NT2/D1 (cell line): ENCODE measurements around the gene INA.

Experiments used
- DNase-seq: peaks from one replicate; pipeline ENCODE4 v3.0.0-alpha.2; 2011; ENCODE audit warnings: low read depth, low spot score
- H3K27me3 ChIP-seq: 2 replicates; pipeline ENCODE4 v1.6.0; 2011; ENCODE audit warnings: mild to moderate bottlenecking; ENCODE audit not compliant: insufficient read length, insufficient read depth
- H3K36me3 ChIP-seq: 2 replicates; pipeline ENCODE4 v1.6.1; 2011; ENCODE audit warnings: mild to moderate bottlenecking, low read length, mixed read lengths; ENCODE audit not compliant: insufficient read depth, insufficient read length
- H3K4me1 ChIP-seq: 2 replicates; pipeline ENCODE4 v1.5.1; 2011; ENCODE audit not compliant: insufficient read depth, insufficient read length
- H3K4me3 ChIP-seq: 2 replicates; pipeline ENCODE4 v1.5.1; 2011; ENCODE audit warnings: low read depth; ENCODE audit not compliant: insufficient read length
- H3K9ac ChIP-seq: 2 replicates; pipeline ENCODE4 v1.6.0; 2011; ENCODE audit warnings: low read depth; ENCODE audit not compliant: insufficient read length
- H3K9me3 ChIP-seq: 2 replicates; pipeline ENCODE4 v1.5.1; 2011; ENCODE audit warnings: mild to moderate bottlenecking, low read length; ENCODE audit not compliant: insufficient read depth
- SUZ12 ChIP-seq: IDR thresholded peaks from 2 replicates; pipeline ENCODE4 v1.6.1; 2011; ENCODE audit not compliant: insufficient read length, insufficient read depth; ENCODE audit errors: extremely low read depth
- YY1 ChIP-seq: IDR thresholded peaks from 2 replicates; pipeline ENCODE4 v1.6.1; 2011; ENCODE audit not compliant: insufficient read length, insufficient read depth
- ZNF274 ChIP-seq: IDR thresholded peaks from 2 replicates; pipeline ENCODE4 v1.6.1; 2011; ENCODE audit warnings: mild to moderate bottlenecking, low read depth, low read length

The INA gene

GRCh38 chr10:103277713-103278536 lies 987 bp downstream of the INA start:
- Histone ChIP-seq H3K36me3 (peaks cover 33% of the 10 kb centered on the region), H3K9ac (peak overlapping the region; percentile 88), H3K4me1 (peaks cover 6% of the 10 kb centered on the region), H3K4me3 (peak overlapping the region; percentile 77), H3K27me3 (peaks cover 41% of the 10 kb centered on the region), H3K9me3 (no peaks in the 10 kb centered on the region)
- DNase-seq, result no peak
- TF ChIP-seq YY1, result no peak
- TF ChIP-seq ZNF274, result no peak
- no peak for TF ChIP-seq SUZ12

- TF ChIP-seq YY1, result no peak
- TF ChIP-seq SUZ12, result no peak
- no peak for TF ChIP-seq ZNF274
- no peak for DNase-seq
- H3K4me3 ChIP-seq, result peak overlapping the region; percentile 77
- H3K36me3 ChIP-seq, result peaks cover 35% of the 10 kb centered on the region
- H3K9ac ChIP-seq, result no peak overlapping the region
- peaks cover 41% of the 10 kb centered on the region for H3K27me3 ChIP-seq
- peaks cover 6% of the 10 kb centered on the region for H3K4me1 ChIP-seq
- no peaks in the 10 kb centered on the region for H3K9me3 ChIP-seq
Observed at GRCh38 chr10:103278537-103278823, 1.5 kb downstream of the INA start.

GRCh38 chr10:103278862-103279298 lies 1.9 kb downstream of the INA start:
- Histone ChIP-seq H3K4me1 (peaks cover 6% of the 10 kb centered on the region), H3K9me3 (no peaks in the 10 kb centered on the region), H3K9ac (no peak overlapping the region), H3K27me3 (peaks cover 41% of the 10 kb centered on the region), H3K36me3 (peaks cover 36% of the 10 kb centered on the region), H3K4me3 (peak overlapping the region; percentile 77)
- peak; percentile 30 for DNase-seq
- TF ChIP-seq YY1 (no peak), ZNF274 (no peak), SUZ12 (no peak)

DNA sequence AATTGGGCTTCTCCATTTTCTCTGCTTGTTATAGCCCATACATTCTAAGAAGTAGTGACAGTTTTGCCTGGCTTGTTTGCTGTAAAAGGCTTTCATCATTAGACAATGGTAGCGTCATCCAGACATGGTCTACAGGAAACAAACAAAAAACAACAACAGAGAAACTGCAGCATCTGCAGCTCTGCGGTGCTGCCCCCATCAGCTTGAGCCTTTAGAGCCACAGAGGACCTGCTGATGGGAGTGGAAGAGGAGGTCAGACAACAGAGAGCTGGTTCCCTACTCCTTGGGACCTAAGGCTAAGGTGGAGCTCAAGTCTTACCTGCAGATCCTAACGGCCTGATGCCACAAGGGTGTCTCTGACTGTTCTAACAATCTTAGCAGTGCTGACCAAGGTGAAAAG lies 3.1 kb downstream of the INA start:
- H3K9ac ChIP-seq, result no peak overlapping the region
- H3K9me3 ChIP-seq, result no peaks in the 10 kb centered on the region
- TF ChIP-seq ZNF274, result no peak
- H3K4me1 ChIP-seq, result peaks cover 6% of the 10 kb centered on the region
- H3K36me3 ChIP-seq, result peaks cover 40% of the 10 kb centered on the region
- peaks cover 41% of the 10 kb centered on the region for H3K27me3 ChIP-seq
- DNase-seq, result no peak
- H3K4me3 ChIP-seq, result no peak overlapping the region

GRCh38 chr10:103280506-103280905 lies 3.6 kb downstream of the INA start:
- DNase-seq, result no peak
- H3K9ac ChIP-seq, result no peak overlapping the region
- peaks cover 36% of the 10 kb centered on the region for H3K27me3 ChIP-seq
- TF ChIP-seq SUZ12 (no peak), ZNF274 (no peak), YY1 (no peak)
- no peak overlapping the region for H3K4me3 ChIP-seq
- no peaks in the 10 kb centered on the region for H3K9me3 ChIP-seq
- H3K4me1 ChIP-seq, result peaks cover 6% of the 10 kb centered on the region
- peaks cover 40% of the 10 kb centered on the region for H3K36me3 ChIP-seq

- Histone ChIP-seq H3K9ac (no peak overlapping the region), H3K4me3 (no peak overlapping the region), H3K9me3 (no peaks in the 10 kb centered on the region)
Observed at GRCh38 chr10:103281753-103282152, 4.8 kb downstream of the INA start.

DNA sequence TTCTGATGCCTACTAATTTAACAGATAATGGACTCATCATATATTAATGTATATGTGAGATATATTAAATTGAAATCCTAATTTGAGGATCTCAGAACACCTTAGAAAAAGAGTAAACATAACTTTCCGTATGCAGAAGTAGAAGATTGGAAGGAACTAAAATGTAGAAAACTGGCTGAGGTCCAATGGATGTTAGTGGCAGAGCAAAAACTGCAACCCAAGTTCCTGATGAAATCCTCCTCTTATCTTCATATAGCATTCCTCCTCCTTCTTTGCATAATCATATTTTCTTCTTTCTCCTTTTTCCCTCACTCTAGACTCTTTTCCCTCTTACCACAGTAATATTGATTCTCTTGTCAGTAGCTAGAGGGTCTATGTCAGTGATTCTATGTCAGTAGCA lies 6.0 kb downstream of the INA start:
- H3K9ac ChIP-seq, result no peak overlapping the region
- H3K4me1 ChIP-seq, result peaks cover 2% of the 10 kb centered on the region
- TF ChIP-seq SUZ12 (no peak), YY1 (no peak), ZNF274 (no peak)
- H3K27me3 ChIP-seq, result peaks cover 12% of the 10 kb centered on the region
- DNase-seq, result no peak
- no peak overlapping the region for H3K4me3 ChIP-seq
- H3K36me3 ChIP-seq, result peaks cover 55% of the 10 kb centered on the region
- H3K9me3 ChIP-seq, result no peaks in the 10 kb centered on the region

More at GRCh38 chr10:103281753-103282152, 4.8 kb downstream of the INA start:
- Histone ChIP-seq H3K27me3 (peaks cover 24% of the 10 kb centered on the region), H3K36me3 (peaks cover 45% of the 10 kb centered on the region), H3K4me1 (peaks cover 6% of the 10 kb centered on the region)
- peak; percentile 72 for DNase-seq
- peak; percentile 69 for TF ChIP-seq YY1
- TF ChIP-seq SUZ12, result no peak
- TF ChIP-seq ZNF274, result no peak
